Nephron (organoid): Measurements from ENCODE around the gene PGGHG.

Experiments used
- H3K27ac Mint-ChIP-seq, 3 experiments: 2 replicates each; pipeline ENCODE4 v1.8.0; 2020; ENCODE audit warnings: mixed read lengths in 3 of 3, mild to moderate bottlenecking in 2 of 3, moderate library complexity in 1 of 3
- H3K27me3 Mint-ChIP-seq: 2 replicates; pipeline ENCODE4 v1.8.0; 2021; ENCODE audit warnings: low read depth, mild to moderate bottlenecking, moderate library complexity, mixed read lengths
- H3K36me3 Mint-ChIP-seq: 2 replicates; pipeline ENCODE4 v1.8.0; 2020; ENCODE audit warnings: low read depth, mixed read lengths
- H3K4me1 Mint-ChIP-seq: 2 replicates; pipeline ENCODE4 v1.8.0; 2020; ENCODE audit warnings: mixed read lengths
- H3K4me3 Mint-ChIP-seq, 3 experiments: 2 replicates each; pipeline ENCODE4 v1.8.0; 2020; ENCODE audit warnings: mild to moderate bottlenecking in 3 of 3, mixed read lengths in 3 of 3, moderate library complexity in 2 of 3
- H3K9me3 Mint-ChIP-seq: 2 replicates; pipeline ENCODE4 v1.8.0; 2020; ENCODE audit warnings: mixed read lengths
- TF ChIP-seq, protein P1 (sequence below), 3 experiments: fragments of 200-600 bp; sonication (generic); IDR thresholded peaks; one replicate each; pipeline ENCODE4 v1.5.0; 2021; ENCODE audit warnings: antibody characterized with exemption in 3 of 3; ENCODE audit not compliant: unreplicated experiment in 3 of 3

PGGHG gene

DNA sequence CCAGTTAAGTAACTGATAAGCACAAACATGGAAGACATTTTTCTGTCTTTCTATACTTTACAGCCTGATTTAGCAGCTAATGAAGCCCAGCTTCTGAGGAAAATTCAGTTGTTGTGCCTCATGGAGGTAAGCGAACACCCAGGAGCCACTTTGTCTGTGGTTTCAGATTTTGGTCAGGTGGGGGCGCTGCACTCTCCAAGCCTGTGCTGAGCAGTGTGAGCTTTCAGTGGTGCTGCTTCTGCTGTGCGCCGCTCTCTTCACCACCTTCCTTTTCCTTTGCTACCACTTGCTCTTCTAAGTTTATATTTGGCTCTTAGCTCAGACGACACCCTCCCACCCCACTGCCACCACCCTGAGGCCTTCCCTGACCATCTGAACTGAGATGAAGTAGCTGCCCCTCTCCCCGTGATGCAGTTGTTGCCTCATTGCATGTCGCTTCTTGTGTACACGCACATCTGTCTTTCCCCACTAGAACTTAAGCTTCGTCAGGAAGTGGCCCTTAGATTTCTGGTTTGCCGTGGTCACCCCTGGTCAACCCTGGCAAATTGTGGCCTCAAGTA, 38.1 kb upstream of the PGGHG start:
- TF ChIP-seq, protein P1, sequence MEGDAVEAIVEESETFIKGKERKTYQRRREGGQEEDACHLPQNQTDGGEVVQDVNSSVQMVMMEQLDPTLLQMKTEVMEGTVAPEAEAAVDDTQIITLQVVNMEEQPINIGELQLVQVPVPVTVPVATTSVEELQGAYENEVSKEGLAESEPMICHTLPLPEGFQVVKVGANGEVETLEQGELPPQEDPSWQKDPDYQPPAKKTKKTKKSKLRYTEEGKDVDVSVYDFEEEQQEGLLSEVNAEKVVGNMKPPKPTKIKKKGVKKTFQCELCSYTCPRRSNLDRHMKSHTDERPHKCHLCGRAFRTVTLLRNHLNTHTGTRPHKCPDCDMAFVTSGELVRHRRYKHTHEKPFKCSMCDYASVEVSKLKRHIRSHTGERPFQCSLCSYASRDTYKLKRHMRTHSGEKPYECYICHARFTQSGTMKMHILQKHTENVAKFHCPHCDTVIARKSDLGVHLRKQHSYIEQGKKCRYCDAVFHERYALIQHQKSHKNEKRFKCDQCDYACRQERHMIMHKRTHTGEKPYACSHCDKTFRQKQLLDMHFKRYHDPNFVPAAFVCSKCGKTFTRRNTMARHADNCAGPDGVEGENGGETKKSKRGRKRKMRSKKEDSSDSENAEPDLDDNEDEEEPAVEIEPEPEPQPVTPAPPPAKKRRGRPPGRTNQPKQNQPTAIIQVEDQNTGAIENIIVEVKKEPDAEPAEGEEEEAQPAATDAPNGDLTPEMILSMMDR (IDR thresholded peaks at IDR 0.05; ENCODE audit: unreplicated experiment in 3 of 3): peak; percentile 54 to 63 (median 54)
- no peak overlapping the region for H3K27ac Mint-ChIP-seq
- H3K36me3 Mint-ChIP-seq: peaks cover 69% of the 10 kb centered on the region
- no peak overlapping the region for H3K4me3 Mint-ChIP-seq
- no peaks in the 10 kb centered on the region for H3K9me3 Mint-ChIP-seq
- H3K4me1 Mint-ChIP-seq: no peaks in the 10 kb centered on the region
- H3K27me3 Mint-ChIP-seq: peaks cover 4% of the 10 kb centered on the region

DNA sequence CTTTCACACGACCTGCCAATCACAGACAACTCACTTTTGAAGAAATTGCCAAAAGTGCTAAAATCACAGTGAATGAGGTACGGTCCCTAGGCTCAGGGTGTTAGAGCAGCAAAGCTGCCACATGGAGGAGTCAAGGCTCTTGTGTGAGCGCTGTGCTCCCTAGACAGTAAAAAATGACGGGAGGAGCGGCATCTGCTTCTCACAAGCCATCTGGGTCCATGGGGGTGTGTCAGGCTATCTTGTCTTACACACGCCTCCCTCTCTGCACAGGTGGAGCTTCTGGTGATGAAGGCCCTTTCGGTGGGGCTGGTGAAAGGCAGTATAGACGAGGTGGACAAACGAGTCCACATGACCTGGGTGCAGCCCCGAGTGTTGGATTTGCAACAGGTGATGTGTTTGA, 37.4 kb upstream of the PGGHG start:
- H3K4me3 Mint-ChIP-seq: no peak overlapping the region
- H3K4me1 Mint-ChIP-seq: no peaks in the 10 kb centered on the region
- H3K9me3 Mint-ChIP-seq: no peaks in the 10 kb centered on the region
- peaks cover 4% of the 10 kb centered on the region for H3K27me3 Mint-ChIP-seq
- peaks cover 61% of the 10 kb centered on the region for H3K36me3 Mint-ChIP-seq
- H3K27ac Mint-ChIP-seq: no peak overlapping the region
- TF ChIP-seq, protein P1 (IDR thresholded peaks at IDR 0.05; ENCODE audit: unreplicated experiment in 3 of 3): no peak

DNA sequence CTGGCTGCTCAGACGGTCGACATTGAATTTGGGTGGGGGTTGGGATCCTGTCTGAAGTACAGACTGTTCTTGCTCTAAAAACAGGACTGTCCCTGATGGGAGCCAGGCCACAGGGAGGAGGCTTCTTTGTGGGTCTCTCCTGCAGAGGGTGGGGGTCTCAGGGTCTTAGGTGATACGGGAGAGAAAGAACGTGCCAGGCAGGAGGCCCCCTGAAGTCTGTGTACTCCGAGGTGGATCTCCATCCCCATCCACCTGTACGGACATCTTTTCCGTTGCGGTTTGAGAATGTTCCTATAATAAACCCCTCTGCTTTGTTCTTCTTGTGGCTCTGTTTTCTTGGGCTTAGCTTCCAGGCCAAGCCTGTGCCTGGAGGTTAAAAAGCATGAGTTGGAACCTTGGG, 36.3 kb upstream of the PGGHG start:
- Mint-ChIP-seq H3K27me3 (peaks cover 4% of the 10 kb centered on the region), H3K4me1 (no peaks in the 10 kb centered on the region), H3K27ac (no peak overlapping the region), H3K9me3 (no peaks in the 10 kb centered on the region), H3K4me3 (no peak overlapping the region), H3K36me3 (peaks cover 51% of the 10 kb centered on the region)
- TF ChIP-seq, protein P1 (IDR thresholded peaks at IDR 0.05; ENCODE audit: unreplicated experiment in 3 of 3): no peak

DNA sequence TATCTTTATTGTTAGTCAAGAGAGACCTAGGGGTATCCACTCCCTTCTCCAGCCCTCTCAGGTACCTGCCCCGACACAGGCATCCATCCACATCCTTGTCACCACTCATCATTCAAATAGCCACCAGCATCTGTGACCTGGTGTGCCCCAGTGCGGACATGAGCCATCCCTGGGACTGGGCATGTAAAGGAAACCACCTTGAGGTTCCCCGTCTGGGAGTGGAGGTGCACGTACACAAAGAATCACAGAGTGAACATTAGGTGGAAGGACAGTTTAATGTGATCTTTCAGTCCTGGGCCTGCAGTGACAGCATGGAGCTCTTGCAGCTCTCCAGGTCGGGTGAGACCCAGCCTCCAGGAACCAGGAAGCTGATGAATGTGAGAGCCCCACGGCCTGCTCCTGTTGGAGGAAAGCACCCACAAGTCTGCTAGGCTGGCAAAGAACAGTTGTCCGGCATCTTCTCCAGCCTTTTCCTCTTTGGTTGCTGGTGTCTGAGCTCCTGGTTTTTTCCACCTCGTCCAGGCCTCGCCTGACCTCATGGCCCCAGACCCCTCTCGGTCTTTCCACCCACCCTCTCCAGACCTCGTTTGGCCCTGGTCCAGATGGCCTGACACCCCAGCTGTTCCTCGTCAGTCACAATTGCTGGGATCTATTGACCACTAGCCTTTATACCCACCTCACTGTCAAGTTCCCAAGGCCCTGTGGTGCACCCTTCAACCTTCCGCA, 35.6 kb upstream of the PGGHG start:
- Mint-ChIP-seq H3K36me3 (peaks cover 45% of the 10 kb centered on the region), H3K9me3 (no peaks in the 10 kb centered on the region), H3K4me1 (no peaks in the 10 kb centered on the region), H3K27me3 (peaks cover 6% of the 10 kb centered on the region), H3K4me3 (no peak overlapping the region), H3K27ac (no peak overlapping the region)
- TF ChIP-seq, protein P1 (IDR thresholded peaks at IDR 0.05; ENCODE audit: unreplicated experiment in 3 of 3): no peak

DNA sequence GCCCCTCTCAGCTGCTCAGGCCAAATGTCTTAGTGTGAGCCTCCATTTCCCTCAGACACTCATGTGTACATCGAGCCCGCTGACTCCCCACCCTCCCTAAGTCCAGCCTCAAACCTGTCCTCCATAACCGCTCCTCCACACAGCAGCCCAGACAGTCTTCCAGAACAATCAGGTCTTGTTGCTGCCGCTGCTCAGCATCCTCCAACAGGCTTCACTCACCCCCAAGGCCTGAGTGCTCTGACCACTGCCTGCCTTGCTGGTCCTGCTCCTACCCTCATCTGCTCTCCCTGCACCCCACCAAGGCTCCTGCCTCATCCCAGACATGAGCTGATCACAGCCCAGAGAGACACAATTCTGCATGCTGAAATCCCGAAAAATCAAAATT, 35.0 kb upstream of the PGGHG start:
- H3K27me3 Mint-ChIP-seq: peaks cover 6% of the 10 kb centered on the region
- no peak overlapping the region for H3K4me3 Mint-ChIP-seq
- H3K9me3 Mint-ChIP-seq: no peaks in the 10 kb centered on the region
- no peaks in the 10 kb centered on the region for H3K4me1 Mint-ChIP-seq
- TF ChIP-seq, protein P1 (IDR thresholded peaks at IDR 0.05; ENCODE audit: unreplicated experiment in 3 of 3): no peak
- H3K27ac Mint-ChIP-seq: no peak overlapping the region
- H3K36me3 Mint-ChIP-seq: peaks cover 39% of the 10 kb centered on the region

DNA sequence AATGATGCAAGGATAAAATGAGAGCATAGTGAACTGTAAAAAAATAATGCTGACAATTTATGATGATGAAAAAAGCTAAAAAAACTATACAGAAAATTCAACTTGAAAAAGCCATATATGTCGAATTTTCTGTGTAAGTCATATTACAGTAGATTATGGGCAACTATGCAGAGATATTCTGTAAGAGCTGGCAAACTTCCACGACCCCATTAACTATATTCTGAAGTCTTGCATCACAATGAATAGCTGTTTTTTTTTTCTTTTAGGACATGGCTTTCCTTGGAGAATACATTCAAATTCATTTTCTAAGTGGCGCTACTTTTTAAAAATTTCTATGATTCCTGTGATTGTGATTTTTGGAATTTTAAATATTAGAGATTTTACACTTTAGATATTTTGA, 33.8 kb upstream of the PGGHG start:
- Mint-ChIP-seq H3K4me1 (no peaks in the 10 kb centered on the region), H3K4me3 (no peak overlapping the region), H3K27ac (no peak overlapping the region), H3K9me3 (no peaks in the 10 kb centered on the region), H3K36me3 (peaks cover 28% of the 10 kb centered on the region), H3K27me3 (peaks cover 6% of the 10 kb centered on the region)
- TF ChIP-seq, protein P1 (IDR thresholded peaks at IDR 0.05; ENCODE audit: unreplicated experiment in 3 of 3): no peak
